ENCODE data around the gene CETN3. TPM values are rescaled to one million over a fixed set of nuclear protein-coding genes. Genes with fewer than 3 reads are reported as not detected.

Gene CETN3
- total and polyA plus RNA-seq, 2 experiments from 2014 or later = 22.1 to 107 TPM

- Mint-ChIP-seq H3K27me3 (ENCODE audit: insufficient read depth, low read depth, poor library complexity) (no peaks in the 10 kb centered on the region), H3K4me3 (no peak overlapping the region), H3K27ac (no peak overlapping the region), H3K4me1 (peaks cover 6% of the 10 kb centered on the region; the same call in 2 of the 3 replicates), H3K9me3 (no peaks in the 10 kb centered on the region), H3K36me3 (ENCODE audit: low read depth) (no peaks in the 10 kb centered on the region)
- no peak for TF ChIP-seq ZNF114 (CRISPR knock-in tag; IDR thresholded peaks at IDR 0.05)
- no peak for TF ChIP-seq REST (IDR thresholded peaks at IDR 0.05; ENCODE audit: unreplicated experiment)
- TF ChIP-seq, protein P1, sequence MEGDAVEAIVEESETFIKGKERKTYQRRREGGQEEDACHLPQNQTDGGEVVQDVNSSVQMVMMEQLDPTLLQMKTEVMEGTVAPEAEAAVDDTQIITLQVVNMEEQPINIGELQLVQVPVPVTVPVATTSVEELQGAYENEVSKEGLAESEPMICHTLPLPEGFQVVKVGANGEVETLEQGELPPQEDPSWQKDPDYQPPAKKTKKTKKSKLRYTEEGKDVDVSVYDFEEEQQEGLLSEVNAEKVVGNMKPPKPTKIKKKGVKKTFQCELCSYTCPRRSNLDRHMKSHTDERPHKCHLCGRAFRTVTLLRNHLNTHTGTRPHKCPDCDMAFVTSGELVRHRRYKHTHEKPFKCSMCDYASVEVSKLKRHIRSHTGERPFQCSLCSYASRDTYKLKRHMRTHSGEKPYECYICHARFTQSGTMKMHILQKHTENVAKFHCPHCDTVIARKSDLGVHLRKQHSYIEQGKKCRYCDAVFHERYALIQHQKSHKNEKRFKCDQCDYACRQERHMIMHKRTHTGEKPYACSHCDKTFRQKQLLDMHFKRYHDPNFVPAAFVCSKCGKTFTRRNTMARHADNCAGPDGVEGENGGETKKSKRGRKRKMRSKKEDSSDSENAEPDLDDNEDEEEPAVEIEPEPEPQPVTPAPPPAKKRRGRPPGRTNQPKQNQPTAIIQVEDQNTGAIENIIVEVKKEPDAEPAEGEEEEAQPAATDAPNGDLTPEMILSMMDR (conservative IDR thresholded peaks at IDR 0.05; ENCODE audit: low read depth in 2 of 2) = no peak
- TF ChIP-seq STAT1 (IDR thresholded peaks at IDR 0.05; ENCODE audit: unreplicated experiment) = no peak
- TF ChIP-seq EZH2phosphoT487 (IDR thresholded peaks at IDR 0.05; ENCODE audit: unreplicated experiment) = no peak
- TF ChIP-seq EZH2 (IDR thresholded peaks at IDR 0.05; ENCODE audit: low read depth, unreplicated experiment) = no peak
- no peak for TF ChIP-seq CREB1 (CRISPR knock-in tag; IDR thresholded peaks at IDR 0.05; ENCODE audit: low read depth)
- no peak for TF ChIP-seq JUNB (IDR thresholded peaks at IDR 0.05; ENCODE audit: unreplicated experiment)
- no peak for TF ChIP-seq NANOG (IDR thresholded peaks at IDR 0.05; ENCODE audit: borderline replicate concordance)
- TF ChIP-seq, protein P2, sequence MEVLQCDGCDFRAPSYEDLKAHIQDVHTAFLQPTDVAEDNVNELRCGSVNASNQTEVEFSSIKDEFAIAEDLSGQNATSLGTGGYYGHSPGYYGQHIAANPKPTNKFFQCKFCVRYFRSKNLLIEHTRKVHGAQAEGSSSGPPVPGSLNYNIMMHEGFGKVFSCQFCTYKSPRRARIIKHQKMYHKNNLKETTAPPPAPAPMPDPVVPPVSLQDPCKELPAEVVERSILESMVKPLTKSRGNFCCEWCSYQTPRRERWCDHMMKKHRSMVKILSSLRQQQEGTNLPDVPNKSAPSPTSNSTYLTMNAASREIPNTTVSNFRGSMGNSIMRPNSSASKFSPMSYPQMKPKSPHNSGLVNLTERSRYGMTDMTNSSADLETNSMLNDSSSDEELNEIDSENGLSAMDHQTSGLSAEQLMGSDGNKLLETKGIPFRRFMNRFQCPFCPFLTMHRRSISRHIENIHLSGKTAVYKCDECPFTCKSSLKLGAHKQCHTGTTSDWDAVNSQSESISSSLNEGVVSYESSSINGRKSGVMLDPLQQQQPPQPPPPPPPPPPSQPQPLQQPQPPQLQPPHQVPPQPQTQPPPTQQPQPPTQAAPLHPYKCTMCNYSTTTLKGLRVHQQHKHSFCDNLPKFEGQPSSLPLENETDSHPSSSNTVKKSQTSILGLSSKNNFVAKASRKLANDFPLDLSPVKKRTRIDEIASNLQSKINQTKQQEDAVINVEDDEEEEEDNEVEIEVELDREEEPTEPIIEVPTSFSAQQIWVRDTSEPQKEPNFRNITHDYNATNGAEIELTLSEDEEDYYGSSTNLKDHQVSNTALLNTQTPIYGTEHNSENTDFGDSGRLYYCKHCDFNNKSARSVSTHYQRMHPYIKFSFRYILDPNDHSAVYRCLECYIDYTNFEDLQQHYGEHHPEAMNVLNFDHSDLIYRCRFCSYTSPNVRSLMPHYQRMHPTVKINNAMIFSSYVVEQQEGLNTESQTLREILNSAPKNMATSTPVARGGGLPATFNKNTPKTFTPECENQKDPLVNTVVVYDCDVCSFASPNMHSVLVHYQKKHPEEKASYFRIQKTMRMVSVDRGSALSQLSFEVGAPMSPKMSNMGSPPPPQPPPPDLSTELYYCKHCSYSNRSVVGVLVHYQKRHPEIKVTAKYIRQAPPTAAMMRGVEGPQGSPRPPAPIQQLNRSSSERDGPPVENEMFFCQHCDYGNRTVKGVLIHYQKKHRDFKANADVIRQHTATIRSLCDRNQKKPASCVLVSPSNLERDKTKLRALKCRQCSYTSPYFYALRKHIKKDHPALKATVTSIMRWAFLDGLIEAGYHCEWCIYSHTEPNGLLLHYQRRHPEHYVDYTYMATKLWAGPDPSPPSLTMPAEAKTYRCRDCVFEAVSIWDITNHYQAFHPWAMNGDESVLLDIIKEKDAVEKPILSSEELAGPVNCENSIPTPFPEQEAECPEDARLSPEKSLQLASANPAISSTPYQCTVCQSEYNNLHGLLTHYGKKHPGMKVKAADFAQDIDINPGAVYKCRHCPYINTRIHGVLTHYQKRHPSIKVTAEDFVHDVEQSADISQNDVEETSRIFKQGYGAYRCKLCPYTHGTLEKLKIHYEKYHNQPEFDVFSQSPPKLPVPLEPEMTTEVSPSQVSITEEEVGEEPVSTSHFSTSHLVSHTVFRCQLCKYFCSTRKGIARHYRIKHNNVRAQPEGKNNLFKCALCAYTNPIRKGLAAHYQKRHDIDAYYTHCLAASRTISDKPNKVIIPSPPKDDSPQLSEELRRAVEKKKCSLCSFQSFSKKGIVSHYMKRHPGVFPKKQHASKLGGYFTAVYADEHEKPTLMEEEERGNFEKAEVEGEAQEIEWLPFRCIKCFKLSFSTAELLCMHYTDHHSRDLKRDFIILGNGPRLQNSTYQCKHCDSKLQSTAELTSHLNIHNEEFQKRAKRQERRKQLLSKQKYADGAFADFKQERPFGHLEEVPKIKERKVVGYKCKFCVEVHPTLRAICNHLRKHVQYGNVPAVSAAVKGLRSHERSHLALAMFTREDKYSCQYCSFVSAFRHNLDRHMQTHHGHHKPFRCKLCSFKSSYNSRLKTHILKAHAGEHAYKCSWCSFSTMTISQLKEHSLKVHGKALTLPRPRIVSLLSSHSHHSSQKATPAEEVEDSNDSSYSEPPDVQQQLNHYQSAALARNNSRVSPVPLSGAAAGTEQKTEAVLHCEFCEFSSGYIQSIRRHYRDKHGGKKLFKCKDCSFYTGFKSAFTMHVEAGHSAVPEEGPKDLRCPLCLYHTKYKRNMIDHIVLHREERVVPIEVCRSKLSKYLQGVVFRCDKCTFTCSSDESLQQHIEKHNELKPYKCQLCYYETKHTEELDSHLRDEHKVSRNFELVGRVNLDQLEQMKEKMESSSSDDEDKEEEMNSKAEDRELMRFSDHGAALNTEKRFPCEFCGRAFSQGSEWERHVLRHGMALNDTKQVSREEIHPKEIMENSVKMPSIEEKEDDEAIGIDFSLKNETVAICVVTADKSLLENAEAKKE (CRISPR knock-in tag; IDR thresholded peaks at IDR 0.05) = no peak
- 0 out of 2 replicates have a peak overlapping the region, but pooled peaks have one; percentile 12 for H2AFZ ChIP-seq
- no peaks in the 10 kb centered on the region for H3K79me2 ChIP-seq (replicated peaks; ENCODE audit: insufficient read depth)
- no peak overlapping the region for H3K4me3 ChIP-seq
- DNase-seq (ENCODE audit: low spot score) (no peak), ATAC-seq (no peak)
- no peaks in the 10 kb centered on the region for H4K20me1 ChIP-seq (replicated peaks; ENCODE audit: insufficient read depth)
- no peaks in the 10 kb centered on the region for H3F3A ChIP-seq (replicated peaks; ENCODE audit: low read depth)
- H3K36me3 ChIP-seq (ENCODE audit: insufficient read depth) = no peaks in the 10 kb centered on the region
- no peak overlapping the region for H3K4me2 ChIP-seq
- H3K27ac ChIP-seq (ENCODE audit: low read depth) = no peak overlapping the region
- H3K9me2 ChIP-seq (ENCODE audit: insufficient read depth) = no peaks in the 10 kb centered on the region
- no peaks in the 10 kb centered on the region for H3K4me1 ChIP-seq (ENCODE audit: insufficient read depth)
- H3K27me3 ChIP-seq (ENCODE audit: insufficient read depth) = no peaks in the 10 kb centered on the region
These were observed 67.0 kb downstream of the CETN3 start for GRCh38 chr5:90342576-90342975.

All from GM23338 (cell line).